ENCODE data around the gene NRXN2. TPM values are rescaled to one million over a fixed set of nuclear protein-coding genes. Genes with fewer than 3 reads are reported as not detected.

Gene NRXN2
- total and polyA plus RNA-seq, 2 donors (not counting 3 experiments of a cell fraction or from before 2014, with no cell fraction given) = not detected

GRCh38 chr11:64571410-64572091 is 151.4 kb downstream of the NRXN2 start:
- no peaks in the 10 kb centered on the region for H3K4me1 ChIP-seq (ENCODE audit: control insufficient read depth, extremely low read depth, insufficient read depth, low read length)
- no peaks in the 10 kb centered on the region for H3K79me2 ChIP-seq (ENCODE audit: control insufficient read depth, insufficient read depth, low read length)
- TF ChIP-seq POLR2AphosphoS5 (IDR thresholded peaks at IDR 0.05; ENCODE audit: insufficient read depth, low read depth, low read length) = no peak
- no peak for TF ChIP-seq EZH2 (IDR thresholded peaks at IDR 0.05; ENCODE audit: borderline replicate concordance, low read depth, low read length, severe bottlenecking)
- TF ChIP-seq GATA2 (IDR thresholded peaks at IDR 0.05; ENCODE audit: insufficient read depth, insufficient read length, low read depth, low read length) = no peak
- TF ChIP-seq FOS (IDR thresholded peaks at IDR 0.05; ENCODE audit: borderline replicate concordance, insufficient read depth, low read length) = no peak
- TF ChIP-seq JUN (IDR thresholded peaks at IDR 0.05; ENCODE audit: borderline replicate concordance, insufficient read depth, insufficient read length, low read depth) = no peak
- TF ChIP-seq MYC (IDR thresholded peaks at IDR 0.05; ENCODE audit: low read depth, low read length) = no peak
- no peak for TF ChIP-seq MAX (IDR thresholded peaks at IDR 0.05; ENCODE audit: insufficient read depth, insufficient read length)
- TF ChIP-seq POLR2A (IDR thresholded peaks at IDR 0.05; ENCODE audit: low read depth, low read length) = no peak
- no peak for TF ChIP-seq CTCF (IDR thresholded peaks at IDR 0.05; ENCODE audit: extremely low read depth in 1 of 2, insufficient read depth in 1 of 2, low read depth in 1 of 2, low read length in 2 of 2)
- ChIA-PET CTCF (interaction anchor here (0.7 to 1.4 kb wide), 2 partner anchors 10 to 81 kb away, joined by 3 read pairs; no protein-coding TSS in a partner anchor), POLR2A (no interaction called here)
- H3K9ac ChIP-seq (replicated peaks; ENCODE audit: extremely low read depth, insufficient read depth, low read length) = no peak overlapping the region
- no peaks in the 10 kb centered on the region for H4K20me1 ChIP-seq (replicated peaks; ENCODE audit: control insufficient read depth, extremely low read depth, insufficient read depth, low read length)
- dilution Hi-C loops (cut with MboI; ENCODE audit: extremely low pct_ligation_motif_present, low sequenced_read_pairs) (no loop called here), intact Hi-C loops (cut with micrococcal nuclease) (no loop called here)
- DNase-seq (ENCODE audit: low read depth, low spot score) (no peak), FAIRE-seq (no peak)
- no peak overlapping the region for H2AFZ ChIP-seq (ENCODE audit: low read depth, low read length)
- H3K36me3 ChIP-seq (ENCODE audit: control insufficient read depth in 2 of 2, extremely low read depth in 1 of 2, insufficient read depth in 2 of 2, low read length in 2 of 2) = no peaks in the 10 kb centered on the region
- H3K9me1 ChIP-seq (replicated peaks; ENCODE audit: control insufficient read depth, extremely low read depth, insufficient read depth, low read length) = no peaks in the 10 kb centered on the region
- no peaks in the 10 kb centered on the region for H3K9me3 ChIP-seq (replicated peaks; ENCODE audit: control insufficient read depth, insufficient read depth, low read length)
- no TSS peak for BruUV-seq (replicated peaks)
- H3K4me2 ChIP-seq (ENCODE audit: insufficient read depth, low read length) = no peak overlapping the region
- H3K4me3 ChIP-seq (replicated peaks in 1 of 3; ENCODE audit: insufficient read depth in 1 of 3, low read depth in 1 of 3, low read length in 3 of 3) = no peak overlapping the region
- peaks cover 3 to 8% of the 10 kb centered on the region in 2 experiments for H3K27me3 ChIP-seq (ENCODE audit: control insufficient read depth in 2 of 2, insufficient read depth in 2 of 2, low read length in 2 of 2)
- no peak overlapping the region for H3K27ac ChIP-seq (ENCODE audit: insufficient read depth, low read depth, low read length)

Measured in endothelial cell of umbilical vein (primary cell).